NCI-H1417 (cell line): ENCODE measurements around the gene FAM149A.
A peak's percentile ranks its signal among the peaks of the same experiment; 100 is the strongest.

Experiments
- DNase-seq, 3 experiments: peaks; one replicate each; lab custom pipeline; 2025; lab: John Stamatoyannopoulos, UW

The FAM149A gene

DNA sequence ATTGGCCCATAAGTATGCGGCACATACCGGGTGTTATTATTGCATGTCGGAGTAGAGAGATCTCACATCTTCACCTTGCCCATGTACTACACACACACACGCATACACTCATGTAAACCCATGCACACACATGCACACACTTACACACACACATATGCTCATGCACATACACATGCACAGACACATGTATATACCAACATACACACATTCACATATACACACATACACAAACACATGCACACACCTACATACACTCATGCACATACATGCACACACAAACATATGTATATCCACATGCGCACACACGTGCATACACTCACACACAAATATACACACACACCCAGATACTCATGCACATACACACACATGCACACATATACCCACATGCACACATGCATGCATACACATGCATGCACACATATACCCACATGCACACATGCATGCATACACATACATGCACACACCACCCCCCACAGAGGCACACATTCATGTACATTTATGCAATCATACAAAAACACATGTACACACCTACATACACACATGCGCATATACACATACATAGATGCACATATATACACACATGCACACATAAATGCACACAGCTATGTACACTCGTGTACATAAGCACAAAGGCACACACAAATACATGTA lies 98.1 kb downstream of the FAM149A start:
- no peak for DNase-seq

DNA sequence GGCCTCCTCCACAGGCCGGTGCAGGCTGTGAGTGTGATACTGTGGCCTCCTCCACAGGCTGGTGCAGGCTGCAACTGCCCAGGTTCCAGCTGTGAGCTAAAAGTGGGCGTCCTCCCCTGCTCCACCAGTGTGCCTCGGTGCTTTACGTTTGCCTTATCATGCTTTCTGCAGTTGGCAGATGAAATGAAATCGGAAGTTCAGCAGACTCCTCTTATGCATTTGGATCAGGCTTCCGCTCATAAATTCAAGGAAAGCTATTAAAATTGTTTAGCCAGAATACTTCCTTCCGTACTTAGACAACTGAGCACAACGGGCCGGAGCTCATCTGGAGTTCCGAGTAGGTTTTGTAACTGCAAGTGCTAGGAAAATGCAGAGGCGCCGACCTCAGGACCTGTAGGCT lies 98.9 kb downstream of the FAM149A start:
- no peak for DNase-seq

DNA sequence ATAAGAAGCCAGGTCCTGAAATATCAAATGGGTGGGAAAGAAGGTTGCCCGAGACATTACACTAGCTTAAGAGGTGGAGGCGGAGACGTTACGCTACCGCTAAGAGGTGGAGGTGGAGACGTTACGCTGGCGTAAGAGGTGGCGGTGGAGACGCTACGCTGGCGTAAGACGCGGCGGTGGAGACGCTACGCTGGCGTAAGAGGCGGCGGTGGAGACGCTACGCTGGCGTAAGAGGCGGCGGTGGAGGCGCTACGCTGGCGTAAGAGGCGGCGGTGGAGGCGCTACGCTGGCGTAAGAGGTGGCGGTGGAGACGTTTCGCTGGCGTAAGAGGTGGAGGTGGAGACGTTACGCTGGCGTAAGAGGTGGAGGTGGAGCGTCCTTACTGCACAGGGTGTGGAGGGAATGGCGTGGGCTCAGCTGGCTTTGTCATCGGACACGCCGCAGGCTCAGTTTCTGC lies 99.6 kb downstream of the FAM149A start:
- DNase-seq, result no peak

DNA sequence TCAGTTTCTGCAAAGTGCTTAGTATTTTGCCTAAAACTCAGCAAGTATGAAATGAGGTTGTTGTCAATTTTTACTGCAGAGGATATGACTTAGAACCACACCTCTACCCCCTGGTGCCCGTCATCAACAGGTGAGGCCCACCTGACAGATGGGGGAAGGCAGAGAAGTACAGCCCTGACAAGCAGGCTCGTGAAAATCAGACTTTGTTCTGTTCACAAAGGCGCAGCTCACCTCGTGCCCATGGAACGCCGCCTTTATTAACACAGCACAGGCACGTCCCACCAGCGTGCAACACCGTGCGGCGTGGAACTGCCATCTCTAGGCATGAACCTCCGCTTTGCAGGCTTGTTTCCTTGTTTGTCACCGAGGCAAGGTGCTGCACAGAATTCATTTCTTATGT lies 100.2 kb downstream of the FAM149A start:
- DNase-seq, result no peak

DNA sequence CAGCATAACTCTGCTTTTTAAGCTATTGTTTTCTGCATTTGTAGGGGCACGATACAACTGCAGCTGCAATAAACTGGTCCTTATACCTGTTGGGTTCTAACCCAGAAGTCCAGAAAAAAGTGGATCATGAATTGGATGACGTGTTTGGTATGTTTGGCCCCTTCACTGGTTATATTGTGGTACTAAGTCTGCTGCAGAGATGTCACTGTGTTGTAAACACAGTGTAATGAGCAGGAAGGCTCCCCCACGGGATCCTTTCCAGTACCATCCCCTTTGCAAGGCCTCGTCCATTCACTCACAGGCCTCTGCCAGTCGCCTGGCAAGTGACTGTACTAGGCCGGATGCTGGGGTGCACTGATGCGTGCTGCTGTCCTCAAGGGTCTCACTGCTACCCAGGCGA lies 100.7 kb downstream of the FAM149A start:
- DNase-seq, result no peak

DNA sequence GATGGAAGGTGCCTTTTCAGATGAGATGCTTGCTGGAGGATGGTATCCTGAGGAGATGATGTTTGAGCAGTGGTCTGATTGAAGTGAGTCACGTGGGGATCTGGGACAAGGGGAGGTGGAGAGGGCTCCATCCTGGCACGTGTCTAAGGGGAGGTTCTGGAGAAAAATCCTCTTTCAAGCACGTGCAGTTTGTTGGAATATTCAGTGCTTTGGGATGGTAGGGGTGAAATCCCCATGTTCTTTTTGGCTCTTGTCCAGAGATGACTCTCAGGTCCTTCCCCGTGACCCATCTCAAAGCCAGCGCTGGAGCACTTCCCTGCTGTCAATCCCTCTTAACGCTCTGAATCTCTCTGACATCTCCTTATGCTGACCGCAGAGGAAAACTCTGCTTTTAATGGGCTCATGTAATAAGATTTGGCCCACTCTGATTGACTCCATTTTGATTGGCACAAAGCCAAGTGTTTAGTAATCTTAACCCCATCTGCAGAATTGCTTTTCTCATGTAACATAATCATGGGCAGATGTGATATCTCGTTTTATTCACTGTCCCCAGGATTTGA lies 112.0 kb downstream of the FAM149A start:
- peak in 2 of 3 experiments; percentile 16 to 67 for DNase-seq

DNA sequence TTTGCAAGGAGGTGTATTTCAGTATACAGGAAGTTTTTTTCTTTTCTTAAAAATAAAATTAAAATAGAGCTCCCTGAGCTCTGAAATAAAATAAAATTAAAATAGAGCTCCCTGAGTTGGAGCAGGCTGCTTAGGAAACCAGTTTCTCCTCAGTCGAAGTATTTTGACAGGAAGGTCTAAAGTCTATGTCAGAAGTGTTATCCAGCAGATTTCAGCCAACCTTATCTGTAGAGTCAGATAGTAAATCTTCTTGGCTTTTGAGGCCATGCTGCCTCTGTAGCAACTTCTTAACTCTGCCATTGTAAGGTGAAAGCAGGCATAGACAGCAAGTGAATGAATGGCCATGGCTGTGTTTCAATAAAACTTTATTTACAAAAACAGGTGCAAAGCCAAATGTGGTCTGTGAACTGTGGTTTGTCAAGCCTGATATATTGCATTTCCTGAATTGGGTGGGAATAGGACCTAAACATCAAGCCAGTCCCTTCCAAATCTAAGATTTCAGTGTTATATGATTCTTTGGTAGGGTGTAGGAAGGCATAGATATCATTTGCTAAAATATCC lies 113.3 kb downstream of the FAM149A start:
- no peak for DNase-seq

DNA sequence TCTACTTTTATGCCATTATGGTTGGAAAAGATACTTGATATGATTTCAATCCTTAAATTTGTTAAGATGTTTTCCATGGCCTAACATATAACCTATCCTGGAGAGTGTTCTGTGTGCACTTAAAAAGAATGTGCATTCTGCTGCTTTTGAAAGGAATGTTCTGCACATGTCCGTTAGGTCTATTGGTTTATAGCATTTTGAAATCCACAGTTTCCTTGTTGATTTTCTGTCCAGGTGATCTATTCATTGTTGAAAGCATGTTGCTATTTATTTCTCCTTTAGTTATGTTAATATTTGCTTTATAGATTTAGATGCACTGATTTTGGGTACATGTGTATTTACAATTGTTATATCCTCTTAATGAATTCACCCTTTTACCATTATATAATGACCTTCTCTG lies 117.1 kb downstream of the FAM149A start:
- DNase-seq, result no peak
